Ishikawa (cell line): ENCODE results near the gene ADGRD2.

ENCODE experiments used
- EP300 ChIP-seq: IDR thresholded peaks from 2 replicates; pipeline ENCODE4 v1.6.1; 2012; ENCODE audit warnings: borderline replicate concordance
- FOXM1 ChIP-seq: IDR thresholded peaks from 2 replicates; pipeline ENCODE4 v1.6.1; 2012; ENCODE audit warnings: low read depth, borderline replicate concordance
- RAD21 ChIP-seq: IDR thresholded peaks from 2 replicates; pipeline ENCODE4 v1.6.1; 2012; ENCODE audit warnings: low read depth
- REST ChIP-seq: IDR thresholded peaks from 2 replicates; pipeline ENCODE4 v1.6.1; 2012; ENCODE audit warnings: low read depth, mild to moderate bottlenecking
- TAF1 ChIP-seq: IDR thresholded peaks from 2 replicates; pipeline ENCODE4 v1.6.1; 2012; ENCODE audit warnings: low read depth, mild to moderate bottlenecking

GRCh38 chr9:124479371-124479770, 29.1 kb downstream of the ADGRD2 start:
- no peak for TF ChIP-seq FOXM1
- no peak for TF ChIP-seq TAF1
- peak; percentile 30 for TF ChIP-seq REST
- no peak for TF ChIP-seq RAD21
- TF ChIP-seq EP300: no peak
